Measurements from ENCODE around the gene MACF1. TPM values are rescaled to one million over a fixed set of nuclear protein-coding genes. Genes with fewer than 3 reads are reported as not detected.

Gene MACF1
- total and polyA plus RNA-seq, 2 of the 13 experiments (the other 11 are each of a cell fraction or from before 2014, with no cell fraction given): 36.7 to 65.4 TPM

DNA sequence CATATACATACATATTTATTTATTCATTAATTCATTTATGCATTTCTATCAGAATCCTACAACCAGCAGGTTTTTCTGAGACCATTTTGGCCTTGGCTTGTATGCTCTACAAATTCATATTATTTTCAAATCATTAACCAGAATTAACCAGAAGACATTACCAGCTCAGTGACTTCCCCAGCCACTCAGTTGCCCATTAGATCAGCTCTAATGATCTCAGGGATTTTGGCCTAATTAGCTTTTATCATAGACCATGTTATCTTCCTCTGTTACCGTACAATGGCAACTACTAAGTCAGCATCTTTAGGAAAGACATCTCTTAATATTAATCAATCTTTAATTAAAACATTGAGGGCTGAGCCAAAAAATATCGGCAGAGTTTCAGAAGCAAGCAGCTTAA is 196.6 kb downstream of the MACF1 start:
- no peaks in the 10 kb centered on the region for H3K27me3 ChIP-seq (ENCODE audit: control insufficient read depth in 1 of 2, insufficient read depth in 2 of 2, low read length in 2 of 2)
- no peak for DNase-seq (ENCODE audit: low spot score)
- FAIRE-seq: no peak
- H3K79me2 ChIP-seq (ENCODE audit: insufficient read depth, low read length): peaks cover 2% of the 10 kb centered on the region
- TF ChIP-seq, protein P1, sequence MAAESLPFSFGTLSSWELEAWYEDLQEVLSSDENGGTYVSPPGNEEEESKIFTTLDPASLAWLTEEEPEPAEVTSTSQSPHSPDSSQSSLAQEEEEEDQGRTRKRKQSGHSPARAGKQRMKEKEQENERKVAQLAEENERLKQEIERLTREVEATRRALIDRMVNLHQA (CRISPR knock-in tag; IDR thresholded peaks at IDR 0.05): no peak
- TF ChIP-seq ZNF253 (CRISPR knock-in tag; IDR thresholded peaks at IDR 0.05; ENCODE audit: borderline replicate concordance) (no peak), KDM5A (IDR thresholded peaks at IDR 0.05; ENCODE audit: borderline replicate concordance, low read length) (no peak), ZBTB7A (CRISPR knock-in tag; IDR thresholded peaks at IDR 0.05) (no peak), SP4 (CRISPR knock-in tag; IDR thresholded peaks at IDR 0.05) (no peak), ZNF33A (CRISPR knock-in tag; IDR thresholded peaks at IDR 0.05; ENCODE audit: borderline replicate concordance) (no peak), PHB2 (IDR thresholded peaks at IDR 0.05; ENCODE audit: partially characterized antibody) (no peak), ZNF430 (CRISPR knock-in tag; IDR thresholded peaks at IDR 0.05) (no peak)
- TF ChIP-seq, protein P2, sequence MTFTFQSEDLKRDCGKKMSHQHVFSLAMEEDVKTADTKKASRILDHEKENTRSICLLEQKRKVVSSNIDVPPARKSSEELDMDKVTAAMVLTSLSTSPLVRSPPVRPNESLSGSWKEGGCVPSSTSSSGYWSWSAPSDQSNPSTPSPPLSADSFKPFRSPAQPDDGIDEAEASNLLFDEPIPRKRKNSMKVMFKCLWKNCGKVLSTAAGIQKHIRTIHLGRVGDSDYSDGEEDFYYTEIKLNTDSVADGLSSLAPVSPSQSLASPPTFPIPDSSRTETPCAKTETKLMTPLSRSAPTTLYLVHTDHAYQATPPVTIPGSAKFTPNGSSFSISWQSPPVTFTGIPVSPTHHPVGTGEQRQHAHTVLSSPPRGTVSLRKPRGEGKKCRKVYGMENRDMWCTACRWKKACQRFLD (CRISPR knock-in tag; IDR thresholded peaks at IDR 0.05; ENCODE audit: borderline replicate concordance): no peak
- no peaks in the 10 kb centered on the region for H3K9me3 ChIP-seq (ENCODE audit: low read length)
- no peak overlapping the region for H3K4me3 ChIP-seq (replicated peaks in 1 of 3; ENCODE audit: insufficient read depth in 1 of 3, low read depth in 2 of 3, low read length in 3 of 3)
- in situ Hi-C loops (cut with HindIII; ENCODE audit: extremely low pct_ligation_motif_present, low pct_unique_long_range_greater_than_20kb): no loop called here
- WGBS (ENCODE audit: low lambda C conversion rate): 94% methylated on average over 2 of the region's 2 CpGs
- no TSS peak for BruUV-seq (replicated peaks)
- H3K36me3 ChIP-seq (replicated peaks in 1 of 2; ENCODE audit: control insufficient read depth in 1 of 2, insufficient read depth in 2 of 2, low read length in 2 of 2): peaks cover 0 to 1% of the 10 kb centered on the region in 2 experiments; a peak in 1 of 5 replicates
- H4K20me1 ChIP-seq (ENCODE audit: insufficient read depth, low read length): no peaks in the 10 kb centered on the region
- ChIA-PET POLR2A (no interaction called here), CTCF (ENCODE audit: low intra/inter-chr PET ratio, low total read pairs) (no interaction called here)
- H3K27ac ChIP-seq (ENCODE audit: extremely low read length, insufficient read depth, low read length): no peak overlapping the region
- no peak for ATAC-seq
- peaks cover 49% of the 10 kb centered on the region for H3K4me1 ChIP-seq (ENCODE audit: insufficient read depth, low read length)
- H3K4me2 ChIP-seq (ENCODE audit: low read depth, low read length): no peak overlapping the region
- intact Hi-C loops (cut with micrococcal nuclease; ENCODE audit: unreplicated experiment): no loop called here
- H3K9ac ChIP-seq (ENCODE audit: insufficient read depth, low read depth, low read length): no peak overlapping the region
- no peak overlapping the region for H2AFZ ChIP-seq (ENCODE audit: low read length)

Data from HepG2 (cell line).